Measurements from ENCODE around the gene THSD8.
"Not testable (repeated sequence)": the region's sequence is repeated elsewhere in the genome, so short reads cannot be mapped to it uniquely, and the experiment has no call there.

THSD8 gene

DNA sequence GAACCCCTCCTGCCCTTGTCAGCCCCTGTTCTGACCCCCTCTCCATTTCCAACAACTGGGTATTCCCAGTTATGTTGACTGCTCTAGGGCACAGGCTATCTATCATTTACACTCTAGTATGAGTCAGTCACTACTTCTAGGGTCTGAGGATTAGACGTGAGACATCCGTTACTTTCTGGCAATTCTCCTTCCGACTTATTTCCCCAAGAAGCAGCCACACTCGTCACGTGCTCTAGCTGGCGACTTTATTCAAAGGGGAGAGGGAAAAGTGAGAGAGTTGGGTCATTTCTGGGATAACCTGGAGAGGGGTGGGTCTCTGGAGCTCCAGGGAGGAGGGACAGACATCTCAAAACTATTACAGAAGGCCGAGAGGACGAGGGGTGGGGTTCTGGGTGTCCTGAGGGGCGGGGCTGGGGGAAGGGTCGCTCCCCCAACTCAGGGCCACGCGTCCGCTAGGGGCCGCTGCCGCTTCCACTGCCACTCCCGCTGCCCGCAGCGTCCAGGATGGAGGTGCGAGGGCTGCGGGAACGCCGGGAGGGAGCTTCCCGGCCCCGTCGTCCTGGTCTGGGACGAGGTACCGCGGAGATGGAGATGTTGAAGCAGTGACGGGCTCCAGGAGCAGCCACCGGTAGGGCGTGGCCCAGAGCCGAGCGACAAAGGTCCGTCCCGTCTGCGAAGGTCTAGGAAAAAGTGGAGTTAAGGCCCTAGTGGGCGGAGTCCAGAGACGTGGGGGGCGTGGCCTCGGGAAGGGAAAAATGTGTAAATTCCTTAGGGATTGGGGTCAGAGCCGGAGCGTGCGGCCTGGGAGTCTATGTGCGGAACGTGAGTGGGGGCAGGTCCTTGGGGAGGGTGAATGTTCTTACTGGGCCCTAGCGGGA, 23.6 kb downstream of the THSD8 start:
- DNase-seq (ENCODE audit: low spot score): peak; percentile 95

DNA sequence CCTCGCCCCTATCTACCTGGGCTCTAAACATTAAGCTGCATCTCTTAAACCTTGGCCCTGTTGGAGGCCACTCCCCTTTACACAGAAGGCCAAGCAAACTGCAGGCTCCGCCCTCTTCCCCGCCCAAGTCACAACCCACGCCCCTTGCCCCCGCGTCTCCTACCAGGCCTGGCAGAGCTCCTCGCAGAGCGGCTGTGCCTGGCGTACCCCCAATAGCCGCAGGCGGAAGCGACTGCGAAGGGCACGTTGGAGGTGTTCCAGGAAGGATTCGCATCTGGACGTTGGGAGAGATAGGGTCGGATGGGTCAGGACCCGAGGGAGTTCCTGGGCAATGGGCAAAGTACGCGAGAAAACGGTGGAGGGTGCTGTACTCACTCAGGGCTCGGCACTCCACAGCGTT, 26.6 kb downstream of the THSD8 start:
- DNase-seq (ENCODE audit: low spot score): peak; percentile 78

DNA sequence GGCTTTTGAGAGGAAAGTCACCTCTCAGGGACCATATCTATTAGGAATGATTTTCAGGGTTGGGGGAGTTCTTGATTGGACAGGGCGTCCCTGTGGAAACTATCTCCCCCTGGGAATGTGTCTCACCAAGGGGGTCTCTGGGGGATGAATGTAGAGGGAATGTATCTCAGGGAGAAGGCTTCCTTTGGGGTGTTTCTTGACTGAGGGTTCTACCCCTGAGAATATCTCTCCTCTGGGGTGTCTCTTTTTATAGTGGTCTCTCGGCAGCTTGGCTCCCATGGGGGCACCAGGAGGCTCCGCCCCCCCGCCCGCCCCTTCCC, 31.5 kb downstream of the THSD8 start:
- no peak for DNase-seq (ENCODE audit: low spot score)

DNA sequence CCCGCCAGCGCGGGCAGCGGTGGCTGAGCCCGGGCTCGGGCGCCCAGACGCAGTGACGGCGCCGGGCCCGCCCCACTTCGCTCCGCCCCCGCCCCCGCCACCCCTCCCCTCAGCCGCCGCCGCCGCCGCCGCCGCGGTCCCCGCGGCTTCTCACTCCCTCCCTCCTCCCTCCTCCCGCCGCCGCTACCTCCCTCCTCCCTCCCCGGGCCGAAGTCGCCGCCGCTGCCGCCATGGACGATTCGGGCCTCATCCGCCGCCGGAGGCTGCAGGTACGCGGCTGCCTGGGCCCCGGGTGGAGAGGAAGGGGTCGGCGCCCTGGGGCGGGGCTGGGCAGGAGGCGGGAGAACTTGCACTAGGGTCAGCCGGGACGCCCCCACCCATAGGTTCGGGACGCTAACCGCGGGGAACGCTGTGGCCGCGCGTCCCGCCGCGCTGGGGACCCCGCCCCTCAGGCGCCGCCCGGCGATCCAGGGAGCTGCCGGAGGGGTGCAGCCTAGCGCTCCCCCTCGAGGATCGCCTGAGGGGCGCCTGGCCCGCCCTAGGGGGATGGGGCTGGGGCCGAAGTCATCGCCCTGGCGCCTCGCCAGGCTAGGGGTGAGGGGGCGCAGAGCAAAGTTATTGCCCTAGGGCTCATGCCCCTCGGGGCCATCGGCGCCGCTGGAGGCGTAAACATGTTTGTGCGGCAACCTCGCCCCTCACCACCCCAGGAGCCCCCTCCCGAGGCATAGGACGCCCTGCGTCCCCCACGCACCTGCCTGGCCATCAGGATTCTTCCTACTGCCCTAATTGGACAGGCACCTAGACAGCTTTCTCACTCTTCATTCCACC, 32.1 kb downstream of the THSD8 start:
- DNase-seq (ENCODE audit: low spot score): peak; percentile 75

DNA sequence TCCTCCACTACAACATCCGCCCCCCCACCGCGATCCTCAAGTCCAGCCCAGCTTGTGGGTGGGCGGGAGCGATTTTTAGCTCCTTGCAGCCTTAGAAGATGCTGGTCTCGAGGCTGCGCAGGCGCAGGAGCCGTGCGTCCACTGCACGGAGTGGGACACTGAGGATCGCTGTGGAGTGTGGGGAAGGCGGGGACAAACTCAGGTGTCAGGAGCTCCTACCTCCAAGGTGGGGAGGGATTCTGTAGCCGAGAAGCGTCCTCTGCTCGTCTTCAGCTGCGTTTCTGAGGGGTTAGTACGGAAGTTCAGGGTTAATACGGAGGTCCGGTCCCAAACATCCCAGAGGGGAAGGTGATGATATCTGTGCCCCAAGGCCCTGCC, 32.7 kb downstream of the THSD8 start, which contains the start of gene RTBDN:
RTBDN (minus strand) TSS at position 14 of the 378 bp plus-strand sequence. CDS start 4,600 bp downstream, outside the sequence.
- DNase-seq (ENCODE audit: low spot score): no peak

DNA sequence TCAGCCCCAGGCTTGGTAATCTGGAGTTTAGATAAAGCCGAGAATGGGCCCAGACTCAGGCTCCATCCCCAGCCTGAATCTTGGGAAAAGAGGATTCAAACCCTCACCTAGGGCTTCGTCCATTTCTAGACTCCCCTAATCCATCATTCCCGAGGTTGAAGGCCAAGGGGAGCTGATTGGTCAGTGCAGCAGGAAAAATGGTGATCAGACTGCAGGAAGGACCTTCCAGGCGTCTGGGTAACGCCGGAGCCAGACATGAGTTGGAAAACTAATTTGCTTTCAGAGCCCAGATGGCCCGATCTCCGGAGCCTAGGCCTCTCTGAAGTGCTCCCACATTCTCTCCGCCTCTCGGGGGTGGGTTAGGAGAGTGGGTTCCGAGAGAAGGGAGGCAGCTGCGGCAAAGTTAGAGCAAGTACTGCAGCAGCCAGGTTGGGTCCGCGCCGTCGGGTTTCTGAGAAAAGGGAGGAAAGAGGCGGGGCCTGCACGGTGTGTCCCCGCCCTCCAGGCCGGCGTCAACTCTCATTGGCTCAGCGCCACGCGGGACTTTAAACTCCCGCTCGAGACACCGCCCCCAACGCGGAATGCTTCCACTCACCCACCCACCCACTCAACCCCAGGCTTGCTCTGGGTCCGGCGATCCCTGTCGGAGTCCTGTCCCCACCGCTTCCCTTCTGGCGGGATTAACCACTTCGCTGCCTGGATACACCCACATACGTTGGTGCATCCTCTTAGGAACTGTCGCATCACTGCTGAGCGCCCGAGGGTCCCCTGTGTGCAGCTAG, 33.3 kb downstream of the THSD8 start:
- DNase-seq (ENCODE audit: low spot score): peak; percentile 58

DNA sequence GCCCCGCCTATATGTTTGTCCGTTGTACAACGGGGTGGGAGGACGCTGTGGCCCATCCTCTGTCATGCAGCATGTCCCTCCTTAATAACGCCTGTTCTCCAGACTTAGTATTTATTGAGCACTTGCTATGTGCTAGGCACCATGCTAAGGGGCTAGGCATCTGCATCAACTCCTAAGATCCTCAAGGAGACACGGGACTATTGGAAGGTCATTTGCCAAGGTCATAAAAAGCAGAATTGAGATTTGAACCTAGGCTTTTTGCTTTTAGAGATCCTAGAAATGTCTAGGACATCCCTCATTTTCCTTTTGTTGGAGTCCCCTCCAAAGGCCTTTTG, 34.6 kb downstream of the THSD8 start:
- DNase-seq (ENCODE audit: low spot score): no peak

DNA sequence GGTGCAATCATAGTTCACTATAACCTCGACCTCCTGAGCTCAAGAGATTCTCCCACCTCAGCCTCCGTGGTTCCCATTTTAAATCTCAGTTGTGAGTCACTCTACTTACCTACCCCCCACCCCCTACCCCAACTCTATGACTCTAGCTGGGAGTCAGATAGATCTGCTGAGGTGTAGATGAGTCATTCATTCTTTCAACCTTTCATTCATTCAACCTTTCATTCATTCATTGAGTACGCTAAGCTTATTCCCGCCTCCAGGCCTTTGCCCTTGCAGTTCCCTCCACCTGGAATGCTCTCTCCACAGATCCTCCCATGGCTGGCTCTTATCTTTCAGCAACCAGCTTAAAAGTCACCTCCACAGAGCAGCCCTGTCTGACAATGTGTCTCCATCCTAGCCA, 35.4 kb downstream of the THSD8 start:
- no peak for DNase-seq (ENCODE audit: low spot score)

DNA sequence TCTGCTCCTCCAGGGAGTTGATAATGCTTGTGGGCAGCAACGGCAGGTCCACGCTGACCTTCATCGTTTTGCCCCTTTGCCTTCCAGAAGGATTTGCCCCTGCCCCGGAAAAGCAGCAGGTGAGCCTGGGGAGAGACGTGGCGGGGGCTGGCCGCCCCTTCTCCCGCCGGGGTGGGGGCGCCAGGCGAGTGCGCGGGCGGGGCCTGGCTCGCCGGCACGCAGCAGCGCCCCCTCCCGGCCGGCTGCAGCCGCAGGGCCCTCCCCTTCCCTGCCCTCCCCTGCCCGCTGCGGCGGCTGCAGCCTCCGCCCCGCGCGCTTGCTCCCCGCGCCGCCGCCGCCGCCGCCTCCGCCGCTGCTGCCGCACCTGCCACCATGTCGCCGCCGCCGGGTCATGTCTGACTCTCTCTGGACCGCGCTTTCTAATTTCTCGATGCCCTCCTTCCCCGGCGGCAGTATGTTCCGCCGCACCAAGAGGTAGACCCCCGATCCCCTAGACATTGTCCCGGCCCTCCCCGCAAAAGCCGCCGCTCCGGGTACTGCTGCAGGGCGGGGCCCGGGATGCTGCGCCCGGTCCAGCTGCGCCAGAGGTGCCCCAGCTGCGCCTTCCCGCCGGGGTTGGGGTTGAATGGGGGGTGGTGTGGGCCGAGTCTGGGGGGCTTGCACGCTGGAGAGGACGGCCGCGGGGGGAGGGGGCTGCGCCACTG, 36.5 kb downstream of the THSD8 start, which contains the start of gene MAST1:
MAST1 (plus strand) TSS at position 334 of the 704 bp plus-strand sequence; CDS start at position 392, 58 bp downstream.
- DNase-seq (ENCODE audit: low spot score): peak; percentile 78

DNA sequence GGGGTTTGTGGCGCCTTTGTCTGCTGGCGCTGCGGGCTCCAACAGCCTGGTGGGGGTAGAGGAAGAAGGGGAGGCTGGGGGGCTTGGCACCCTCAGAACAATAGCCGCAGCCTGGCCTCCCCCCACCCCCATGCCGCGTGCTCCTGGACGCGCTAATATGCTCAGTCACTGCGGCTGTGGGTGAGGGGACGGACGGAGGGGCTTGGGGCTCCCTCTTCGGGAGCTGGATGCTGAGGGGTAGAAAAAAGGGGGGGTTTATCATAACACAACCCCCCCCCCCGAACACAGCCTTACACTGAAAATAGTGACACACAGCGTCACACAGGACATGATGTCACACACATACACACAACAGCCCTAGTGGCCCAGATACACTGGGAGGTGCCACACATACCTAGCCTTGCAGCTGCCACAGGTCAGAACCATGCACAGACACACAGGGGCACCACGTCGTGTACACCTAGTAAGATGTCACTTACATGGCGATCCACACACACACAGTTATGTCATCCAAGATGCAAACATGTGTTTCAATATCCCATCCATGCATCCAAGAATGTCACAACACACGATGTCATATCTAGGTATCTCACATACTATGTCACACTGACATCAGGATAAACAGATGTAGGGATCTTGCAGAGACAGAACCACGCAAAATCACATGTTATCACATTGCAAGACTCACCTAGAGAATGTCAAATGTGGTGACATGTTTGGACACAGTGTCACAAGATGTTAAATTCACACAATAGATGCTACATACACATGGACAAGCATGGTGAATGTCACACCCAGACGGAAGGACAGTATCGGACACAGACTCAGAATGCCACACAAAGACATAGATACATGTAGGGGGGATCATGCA, 37.3 kb downstream of the THSD8 start:
- DNase-seq (ENCODE audit: low spot score): no peak

DNA sequence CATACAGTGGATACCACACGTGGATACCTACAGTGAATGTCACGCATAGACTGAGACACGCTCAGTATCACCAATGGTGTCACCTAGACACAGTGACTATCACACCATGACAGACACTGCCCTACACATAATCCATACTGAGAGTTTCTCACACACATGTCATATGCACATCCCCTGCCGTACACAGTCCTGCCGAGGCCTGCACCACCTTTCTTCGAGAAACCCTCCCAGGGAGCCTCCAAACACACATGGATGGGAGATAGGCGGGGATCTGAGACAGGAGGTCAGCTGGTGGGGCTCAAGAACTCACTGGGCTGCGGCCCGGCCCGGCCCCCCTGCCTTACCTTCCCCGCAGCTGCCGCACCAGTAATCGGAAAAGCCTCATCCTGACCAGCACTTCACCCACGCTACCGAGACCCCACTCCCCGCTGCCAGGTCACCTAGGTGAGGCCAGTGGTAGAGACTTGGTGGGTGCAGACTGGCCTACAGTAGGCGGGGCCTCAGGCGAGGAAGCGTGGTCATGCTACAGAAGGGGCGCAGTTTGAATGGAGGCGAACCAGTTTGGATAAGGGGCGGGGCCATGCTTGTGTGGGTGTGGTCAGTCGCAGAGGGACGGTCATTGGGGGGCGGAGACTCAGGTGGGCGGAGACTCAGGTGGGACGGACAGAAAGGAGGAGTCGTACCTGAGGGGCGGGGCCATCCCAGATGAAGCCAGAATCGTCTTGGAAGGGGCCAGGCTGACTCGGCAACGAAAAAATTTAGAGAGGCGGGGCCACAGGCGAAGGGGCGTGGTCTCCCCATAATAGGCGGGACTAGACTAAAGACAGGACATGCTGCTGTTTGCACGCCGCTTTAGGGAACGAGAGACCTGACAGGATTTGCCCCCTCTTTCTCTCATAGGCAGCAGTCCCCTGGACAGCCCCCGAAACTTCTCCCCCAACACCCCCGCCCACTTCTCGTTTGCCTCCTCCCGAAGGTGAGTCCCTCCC, 38.5 kb downstream of the THSD8 start:
- DNase-seq (ENCODE audit: low spot score): peak; percentile 82

DNA sequence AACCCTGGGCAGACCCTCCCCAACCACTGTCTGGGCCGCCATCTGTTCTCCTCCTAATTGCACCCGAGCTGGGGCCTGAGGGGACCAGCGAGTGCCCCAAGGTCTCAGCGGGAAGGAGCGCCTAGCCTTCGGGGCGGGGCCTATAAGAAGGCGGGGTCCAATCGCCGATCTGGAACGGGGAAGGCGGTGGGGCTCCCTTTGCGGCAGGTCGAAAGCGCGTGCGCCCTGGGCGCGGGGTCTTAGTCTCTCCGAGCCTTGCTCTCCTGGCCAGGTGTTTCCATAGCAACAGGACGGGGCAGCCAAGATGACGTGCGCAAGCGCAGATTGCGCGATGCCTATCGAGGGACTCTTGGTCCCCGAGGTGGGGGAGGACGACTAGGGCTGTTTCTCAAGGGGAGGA, 39.2 kb downstream of the THSD8 start:
- DNase-seq (ENCODE audit: low spot score): peak; percentile 87

DNA sequence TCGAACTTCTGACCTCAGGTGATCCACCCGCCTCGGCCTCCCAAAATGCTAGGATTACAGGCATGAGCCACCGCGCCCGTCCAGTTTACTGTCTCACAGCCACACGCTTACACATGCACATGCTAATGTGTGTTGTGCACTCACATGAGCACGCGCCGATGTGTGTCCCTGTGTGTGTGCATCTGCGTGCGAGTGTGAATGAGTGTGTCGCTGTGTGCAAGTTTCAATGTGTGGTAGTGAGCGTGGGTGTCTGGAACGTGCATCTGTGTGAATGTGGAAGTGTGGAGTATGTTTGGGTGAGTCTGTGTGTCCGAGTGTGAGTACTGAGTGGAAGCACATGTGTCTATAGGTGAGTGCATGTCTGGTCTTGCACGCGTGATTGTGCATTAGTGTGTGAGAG, 40.6 kb downstream of the THSD8 start:
- no peak for DNase-seq (ENCODE audit: low spot score)

DNA sequence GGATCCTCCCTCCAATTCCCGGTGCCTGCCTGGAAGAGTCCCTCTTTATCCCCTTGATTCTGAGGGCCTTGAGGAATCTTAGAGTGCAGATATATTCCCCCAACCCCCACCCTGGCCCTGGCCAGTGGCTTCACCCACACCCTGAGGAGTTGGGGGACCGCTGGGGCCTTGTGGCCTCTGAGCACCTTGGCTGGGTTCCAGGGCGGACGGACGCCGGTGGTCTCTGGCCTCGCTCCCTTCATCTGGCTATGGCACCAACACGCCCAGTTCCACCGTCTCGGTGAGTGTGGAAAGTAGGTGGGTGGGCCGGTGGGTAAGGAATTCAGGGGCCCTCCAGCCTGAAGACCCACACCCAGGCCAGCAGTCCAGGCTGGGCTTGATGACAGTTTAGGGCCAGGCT, 41.5 kb downstream of the THSD8 start:
- DNase-seq (ENCODE audit: low spot score): no peak

DNA sequence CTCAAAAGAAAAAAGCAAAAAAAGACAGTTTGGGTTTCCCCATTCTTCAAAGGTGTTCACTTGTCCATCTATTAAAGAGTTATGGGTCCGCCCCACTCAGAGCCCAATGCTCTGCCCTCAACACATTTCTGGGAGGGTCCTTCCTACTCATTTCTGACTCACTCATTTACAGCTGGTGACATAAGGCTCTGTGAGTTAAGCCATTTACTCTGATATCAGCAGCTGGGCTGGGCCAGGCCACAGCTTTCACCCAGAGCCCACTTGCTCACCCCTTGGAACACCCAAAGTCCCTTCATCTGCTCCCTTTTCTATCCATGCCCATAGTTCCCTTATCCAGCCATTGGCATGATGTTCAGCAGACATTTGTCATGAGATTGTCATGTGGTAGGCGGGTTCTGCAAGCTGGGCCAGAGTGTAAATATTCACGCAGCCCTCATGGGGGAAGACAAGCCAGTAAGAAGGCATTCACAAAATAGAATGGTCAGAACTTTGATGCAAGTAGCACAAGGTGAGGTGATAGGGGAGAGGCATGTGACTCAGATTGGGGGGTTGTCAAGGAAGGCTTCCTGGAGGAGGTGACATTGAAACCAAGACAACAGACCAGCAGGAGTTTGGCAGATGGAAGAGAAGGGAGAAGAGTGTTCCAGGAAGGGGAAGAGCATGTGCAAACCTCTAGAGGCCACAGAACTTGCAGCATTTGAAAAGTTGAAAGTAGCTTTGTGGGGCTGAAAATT, 42.3 kb downstream of the THSD8 start:
- no peak for DNase-seq (ENCODE audit: low spot score)

DNA sequence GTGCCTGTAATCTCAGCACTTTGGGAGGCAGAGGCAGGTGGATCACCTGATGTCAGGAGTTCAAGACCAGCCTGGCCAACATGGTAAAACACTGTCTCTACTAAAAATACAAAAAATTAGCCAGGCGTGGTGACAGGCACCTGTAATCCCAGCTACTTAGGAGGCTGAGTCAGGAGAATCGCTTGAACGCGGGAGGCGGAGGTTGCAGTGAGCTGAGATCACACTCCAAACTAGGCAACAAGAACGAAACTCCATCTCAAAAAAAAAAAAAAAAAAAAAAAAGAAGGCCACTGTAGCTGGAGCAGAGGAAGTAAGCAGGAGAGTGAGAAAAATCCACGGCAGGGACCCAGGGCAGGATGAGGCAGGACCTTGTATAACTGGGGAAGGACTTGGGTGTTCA, 44.7 kb downstream of the THSD8 start:
- DNase-seq (ENCODE audit: low spot score): not testable (repeated sequence)

DNA sequence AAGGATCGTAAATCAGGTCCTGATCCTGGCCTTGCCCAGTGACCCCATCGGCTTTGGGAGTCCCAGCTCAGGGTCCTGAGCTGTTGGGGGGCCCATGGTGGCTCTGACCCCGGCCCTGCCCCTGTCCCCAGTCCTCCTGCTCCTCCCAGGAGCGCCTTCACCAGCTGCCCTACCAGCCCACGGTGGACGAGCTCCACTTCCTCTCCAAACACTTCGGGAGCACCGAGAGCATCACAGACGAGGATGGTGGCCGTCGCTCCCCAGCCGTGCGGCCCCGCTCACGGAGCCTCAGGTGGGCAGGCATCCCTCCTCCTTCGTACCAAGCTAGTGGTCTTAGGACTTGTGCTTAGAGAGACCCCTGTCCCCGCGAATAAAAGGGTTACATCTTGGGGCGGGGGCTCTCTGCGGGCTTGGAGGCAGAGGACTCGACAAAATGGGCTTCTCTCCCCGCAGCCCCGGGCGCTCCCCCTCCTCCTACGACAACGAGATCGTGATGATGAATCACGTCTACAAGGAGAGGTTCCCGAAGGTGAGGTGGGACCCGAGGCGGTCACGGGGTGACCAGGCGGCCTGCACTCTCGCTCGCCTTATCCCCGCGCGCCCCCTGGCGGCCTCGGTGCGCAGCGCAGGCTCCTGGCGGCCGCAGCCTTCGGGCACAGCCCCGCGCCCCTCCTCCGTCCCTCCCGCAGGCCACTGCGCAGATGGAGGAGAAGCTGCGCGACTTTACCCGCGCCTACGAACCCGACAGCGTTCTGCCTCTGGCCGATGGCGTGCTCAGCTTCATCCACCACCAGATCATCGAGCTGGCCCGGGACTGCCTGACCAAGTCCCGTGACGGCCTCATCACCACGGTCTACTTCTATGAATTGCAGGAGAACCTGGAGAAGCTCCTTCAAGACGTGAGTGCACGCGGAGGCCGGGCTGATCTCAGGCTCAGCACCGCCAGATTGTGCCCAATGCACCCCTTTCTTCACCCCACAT, 45.6 kb downstream of the THSD8 start:
- DNase-seq (ENCODE audit: low spot score): peak; percentile 97
